ENCODE data around the gene ALPL. TPM values are rescaled to one million over a fixed set of nuclear protein-coding genes. Genes with fewer than 3 reads are reported as not detected.
"Not testable (repeated sequence)": the region's sequence is repeated elsewhere in the genome, so short reads cannot be mapped to it uniquely, and the experiment has no call there.

The ALPL gene
- total RNA-seq, 3 donors from 2014 or later = 2.9 to 98.0 (median 17.4) TPM

- TF ChIP-seq POLR2AphosphoS5 (IDR thresholded peaks at IDR 0.05) (peak; percentile 54 to 83 (median 68)), POLR2A (IDR thresholded peaks at IDR 0.05) (no peak)
- peaks cover 8 to 23% of the 10 kb centered on the region in 2 donors for H3K4me1 ChIP-seq
- H3K9me3 ChIP-seq = no peaks in the 10 kb centered on the region
- no peaks in the 10 kb centered on the region for H3K36me3 ChIP-seq
- H3K4me3 ChIP-seq = peak overlapping the region in 1 of 3 donors; percentile 68
- DNase-seq (ENCODE audit: low spot score in 2 of 2) = peak; percentile 80 to 94
- peaks cover 0 to 4% of the 10 kb centered on the region in 2 donors for H3K27me3 ChIP-seq
- intact Hi-C loops (cut with DNase I; ENCODE audit: low total_unique reads) = loop anchor here (10.0 kb wide), 1 partner anchor 63 kb away; no protein-coding TSS in a partner anchor
- peak overlapping the region; percentile 78 to 94 for H3K27ac ChIP-seq
Observed at GRCh38 chr1:21511579-21512522, 2.6 kb downstream of the ALPL start.

DNA sequence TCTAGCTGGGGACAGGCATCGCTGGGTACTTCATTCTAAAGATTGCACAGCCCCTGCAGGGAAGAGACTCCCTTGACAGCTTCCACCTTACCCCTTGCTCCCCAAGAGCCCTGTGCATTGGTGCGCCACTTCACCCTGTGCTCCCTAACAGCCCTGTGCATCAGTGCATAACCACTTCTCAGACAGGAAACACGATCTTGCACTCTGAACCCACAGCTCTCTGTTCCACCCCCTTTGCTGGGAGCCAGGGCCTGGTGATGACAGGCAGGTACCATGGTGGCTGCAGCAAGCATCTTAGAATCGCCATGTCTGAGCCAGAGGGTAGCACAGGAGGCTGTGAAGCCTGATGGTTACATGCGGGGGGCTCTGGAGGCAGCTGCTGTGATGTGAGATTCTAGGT is 5.0 kb downstream of the ALPL start:
- H3K27me3 ChIP-seq = no peaks in the 10 kb centered on the region
- DNase-seq (ENCODE audit: low spot score in 2 of 2) = no peak
- intact Hi-C loops (cut with DNase I; ENCODE audit: low total_unique reads) = loop anchor here (10.0 kb wide), 1 partner anchor 61 kb away; no protein-coding TSS in a partner anchor
- no peaks in the 10 kb centered on the region for H3K9me3 ChIP-seq
- no peak overlapping the region for H3K4me3 ChIP-seq
- H3K4me1 ChIP-seq = peaks cover 8 to 17% of the 10 kb centered on the region in 2 donors
- H3K27ac ChIP-seq = no peak overlapping the region
- TF ChIP-seq, protein P1, sequence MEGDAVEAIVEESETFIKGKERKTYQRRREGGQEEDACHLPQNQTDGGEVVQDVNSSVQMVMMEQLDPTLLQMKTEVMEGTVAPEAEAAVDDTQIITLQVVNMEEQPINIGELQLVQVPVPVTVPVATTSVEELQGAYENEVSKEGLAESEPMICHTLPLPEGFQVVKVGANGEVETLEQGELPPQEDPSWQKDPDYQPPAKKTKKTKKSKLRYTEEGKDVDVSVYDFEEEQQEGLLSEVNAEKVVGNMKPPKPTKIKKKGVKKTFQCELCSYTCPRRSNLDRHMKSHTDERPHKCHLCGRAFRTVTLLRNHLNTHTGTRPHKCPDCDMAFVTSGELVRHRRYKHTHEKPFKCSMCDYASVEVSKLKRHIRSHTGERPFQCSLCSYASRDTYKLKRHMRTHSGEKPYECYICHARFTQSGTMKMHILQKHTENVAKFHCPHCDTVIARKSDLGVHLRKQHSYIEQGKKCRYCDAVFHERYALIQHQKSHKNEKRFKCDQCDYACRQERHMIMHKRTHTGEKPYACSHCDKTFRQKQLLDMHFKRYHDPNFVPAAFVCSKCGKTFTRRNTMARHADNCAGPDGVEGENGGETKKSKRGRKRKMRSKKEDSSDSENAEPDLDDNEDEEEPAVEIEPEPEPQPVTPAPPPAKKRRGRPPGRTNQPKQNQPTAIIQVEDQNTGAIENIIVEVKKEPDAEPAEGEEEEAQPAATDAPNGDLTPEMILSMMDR (IDR thresholded peaks at IDR 0.05) = no peak
- TF ChIP-seq POLR2A (IDR thresholded peaks at IDR 0.05) (no peak), POLR2AphosphoS5 (IDR thresholded peaks at IDR 0.05) (no peak)
- no peaks in the 10 kb centered on the region for H3K36me3 ChIP-seq

DNA sequence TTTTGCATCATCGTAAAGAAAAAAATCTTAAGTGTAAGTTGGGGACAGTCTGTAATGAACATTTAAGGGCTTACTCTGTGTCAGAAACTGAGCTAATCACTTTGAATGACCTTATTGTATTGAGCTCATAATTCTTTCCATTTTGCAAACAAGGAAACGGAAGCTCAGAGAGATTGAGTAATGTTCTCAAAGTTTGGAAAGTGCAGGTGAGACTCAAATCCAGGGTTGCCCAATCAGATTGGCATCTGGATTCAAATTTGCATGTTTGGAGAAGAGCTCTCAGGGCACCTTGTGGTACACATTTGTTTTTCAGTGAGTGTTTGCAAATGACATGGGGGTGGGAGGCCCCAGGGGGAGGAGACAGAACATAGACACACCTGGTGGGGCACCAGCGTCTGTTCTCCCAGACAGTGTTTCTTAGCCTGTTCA is 8.0 kb downstream of the ALPL start:
- TF ChIP-seq, protein P1 (IDR thresholded peaks at IDR 0.05) = peak in 1 of 3 donors; percentile 30
- no peak for TF ChIP-seq POLR2A (IDR thresholded peaks at IDR 0.05)
- TF ChIP-seq POLR2AphosphoS5 (IDR thresholded peaks at IDR 0.05) = peak in 1 of 3 donors; percentile 59
- intact Hi-C loops (cut with DNase I; ENCODE audit: low total_unique reads) = loop anchor here (10.0 kb wide), 1 partner anchor 58 kb away; no protein-coding TSS in a partner anchor
- Histone ChIP-seq H3K4me1 (no peaks in the 10 kb centered on the region), H3K4me3 (no peak overlapping the region), H3K27me3 (no peaks in the 10 kb centered on the region), H3K9me3 (no peaks in the 10 kb centered on the region), H3K27ac (peak overlapping the region; percentile 65 to 86), H3K36me3 (no peaks in the 10 kb centered on the region)
- peak in 1 of 2 donors; percentile 65 for DNase-seq (ENCODE audit: low spot score in 2 of 2)

DNA sequence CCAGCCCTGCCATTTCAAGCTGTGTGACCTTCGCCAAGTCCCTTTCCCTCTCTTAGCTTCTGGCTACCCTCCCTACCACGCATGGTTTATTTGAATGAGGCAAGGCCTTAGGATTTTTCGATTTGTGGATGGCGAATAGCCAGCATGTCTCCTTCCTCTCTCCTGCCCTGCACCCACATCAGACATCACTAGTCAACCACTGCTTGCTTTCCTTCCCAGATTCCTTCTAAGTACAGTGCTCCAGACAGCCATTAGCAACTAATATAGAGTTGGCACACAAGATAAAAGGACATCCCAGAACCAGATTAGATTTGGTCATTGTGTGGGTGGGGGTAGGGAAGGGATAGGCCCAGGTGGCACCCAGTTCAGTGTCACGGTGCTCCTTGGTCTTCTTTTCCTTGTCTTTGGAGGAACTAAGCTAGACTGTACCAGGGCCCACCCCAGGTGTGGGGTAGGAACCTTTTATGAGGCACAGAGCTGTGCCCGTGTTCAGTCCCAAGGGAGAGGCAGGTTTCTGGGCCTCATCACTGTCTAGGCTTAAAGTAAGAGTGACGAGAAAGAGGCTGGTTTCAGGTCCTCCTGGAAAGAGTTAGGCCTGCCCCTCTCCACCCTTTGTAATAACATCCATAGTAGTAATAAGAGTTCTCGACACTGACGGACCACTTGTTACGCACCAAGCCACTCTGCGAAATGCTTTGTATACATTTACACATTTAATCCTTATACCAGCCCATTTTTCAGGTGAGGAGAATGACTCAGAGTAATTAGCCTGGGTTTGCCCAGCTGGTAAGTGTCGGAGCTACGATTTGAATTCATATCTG is 8.6 kb downstream of the ALPL start:
- TF ChIP-seq, protein P1 (IDR thresholded peaks at IDR 0.05) = no peak
- TF ChIP-seq POLR2A (IDR thresholded peaks at IDR 0.05) (no peak), POLR2AphosphoS5 (IDR thresholded peaks at IDR 0.05) (no peak)
- Histone ChIP-seq H3K4me3 (no peak overlapping the region), H3K27ac (peak overlapping the region; percentile 65 to 86), H3K27me3 (no peaks in the 10 kb centered on the region), H3K4me1 (no peaks in the 10 kb centered on the region), H3K9me3 (no peaks in the 10 kb centered on the region), H3K36me3 (no peaks in the 10 kb centered on the region)
- intact Hi-C loops (cut with DNase I; ENCODE audit: low total_unique reads) = loop anchor here (10.0 kb wide), 1 partner anchor 57 kb away; no protein-coding TSS in a partner anchor
- no peak for DNase-seq (ENCODE audit: low spot score in 2 of 2)

DNA sequence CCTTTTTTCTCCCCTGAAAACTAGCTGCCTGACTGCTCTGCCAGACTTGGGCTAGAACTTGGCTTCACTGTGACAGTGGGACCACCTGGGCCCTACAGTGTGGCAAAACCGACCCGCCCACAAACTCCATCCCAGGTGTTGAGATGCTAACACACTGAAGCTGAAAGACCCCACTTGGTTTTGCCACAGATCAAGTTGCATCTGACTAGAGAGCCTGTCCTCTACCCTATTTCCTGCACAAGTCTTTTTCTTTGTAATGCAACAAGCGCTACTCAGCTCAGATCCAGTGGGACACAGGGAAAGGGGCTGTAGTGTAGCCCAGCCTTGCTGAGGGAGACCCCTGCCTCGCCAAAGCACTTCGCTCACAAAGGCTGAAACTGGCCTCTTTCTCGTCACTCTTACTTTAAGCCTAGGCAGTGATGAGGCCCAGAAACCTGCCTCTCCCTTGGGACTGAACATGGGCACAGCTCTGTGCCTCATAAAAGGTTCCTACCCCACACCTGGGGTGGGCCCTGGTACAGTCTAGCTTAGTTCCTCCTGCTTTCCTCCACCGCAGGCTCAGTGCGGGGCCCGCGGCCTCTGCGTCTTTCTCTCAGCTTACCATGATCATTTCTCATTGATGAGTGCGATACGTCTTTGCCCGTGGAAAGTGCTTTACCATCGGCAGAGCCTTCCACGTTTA is 9.7 kb downstream of the ALPL start:
- intact Hi-C loops (cut with DNase I; ENCODE audit: low total_unique reads) = loop anchor here (10.0 kb wide), 1 partner anchor 56 kb away; no protein-coding TSS in a partner anchor
- DNase-seq (ENCODE audit: low spot score in 2 of 2) = no peak
- no peak overlapping the region for H3K27ac ChIP-seq

DNA sequence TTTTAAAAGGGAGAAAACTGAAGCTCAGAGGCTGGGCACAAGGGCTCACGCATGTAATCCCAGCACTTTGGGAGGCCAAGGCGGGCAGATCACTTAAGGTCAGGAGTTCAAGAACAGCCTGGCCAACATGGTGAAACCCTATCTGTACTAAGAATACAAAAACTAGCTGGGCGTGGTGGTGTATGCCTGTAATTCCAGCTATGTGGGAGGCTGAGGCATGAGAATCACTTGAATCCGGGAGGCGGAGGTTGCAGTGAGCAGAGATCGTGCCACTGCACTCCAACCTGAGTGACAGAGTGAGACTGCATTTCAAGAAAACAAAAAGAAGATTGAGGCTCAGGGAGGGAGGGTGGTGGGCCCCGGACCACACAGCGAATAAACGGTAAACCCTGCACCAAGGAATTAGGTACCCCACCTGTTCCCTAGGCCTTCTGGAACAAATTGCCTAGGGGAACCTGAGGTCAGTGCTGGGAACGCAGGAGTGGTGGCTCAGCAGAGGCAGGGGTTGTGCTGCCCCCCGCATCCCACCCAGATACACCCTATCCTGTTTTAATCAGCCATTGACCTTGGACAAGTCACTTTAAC is 10.4 kb downstream of the ALPL start:
- intact Hi-C loops (cut with DNase I; ENCODE audit: low total_unique reads) = loop anchor here (10.0 kb wide), 1 partner anchor 55 kb away; no protein-coding TSS in a partner anchor
- not testable (repeated sequence) for H3K27ac ChIP-seq; H3K4me1 ChIP-seq; H3K36me3 ChIP-seq; H3K4me3 ChIP-seq; H3K27me3 ChIP-seq; DNase-seq (ENCODE audit: low spot score in 2 of 2); H3K9me3 ChIP-seq

More for the DNA sequence above, 9.7 kb downstream of the ALPL start:
- Histone ChIP-seq H3K36me3 (no peaks in the 10 kb centered on the region), H3K4me1 (no peaks in the 10 kb centered on the region), H3K4me3 (no peak overlapping the region), H3K9me3 (no peaks in the 10 kb centered on the region), H3K27me3 (no peaks in the 10 kb centered on the region)
- TF ChIP-seq, protein P1 (IDR thresholded peaks at IDR 0.05) = no peak
- no peak for TF ChIP-seq POLR2AphosphoS5 (IDR thresholded peaks at IDR 0.05)
- no peak for TF ChIP-seq POLR2A (IDR thresholded peaks at IDR 0.05)

Measured in breast epithelium (tissue), 4 donors.